ENCODE data around the gene CNTNAP5.

DNA sequence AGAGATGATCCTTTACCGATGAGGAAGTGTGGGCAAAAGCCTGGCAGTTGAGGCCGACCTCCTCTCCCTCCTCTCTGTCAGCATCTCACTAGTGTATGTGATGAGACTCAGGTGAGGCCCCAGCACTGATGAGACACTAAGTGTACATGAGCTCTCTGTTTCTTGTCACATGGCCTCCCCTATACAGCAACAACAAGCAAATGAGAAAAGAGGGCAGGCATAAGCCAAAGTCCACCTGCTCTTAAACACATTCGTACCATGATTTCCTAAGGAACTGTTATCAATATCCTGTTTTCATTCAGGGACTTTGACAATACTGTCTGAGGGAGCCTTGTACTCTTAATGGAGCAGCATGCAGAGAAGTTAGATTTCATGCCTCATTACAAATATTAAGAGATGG, 113.0 kb downstream of the CNTNAP5 start:
- TF ChIP-seq YY1 (IDR thresholded peaks at IDR 0.05; ENCODE audit: insufficient read depth, insufficient read length), result no peak
- no peak for TF ChIP-seq ZNF274 (IDR thresholded peaks at IDR 0.05; ENCODE audit: low read depth, low read length)
